SK-N-SH treated with all-trans-retinoic acid at 6 μM for 48 hours (cell line): ENCODE measurements around the gene NAA20.

ENCODE experiments used
- ATAC-seq: fragments of 200-7000 bp; cut with Tn5 transposase; 3 replicates; pipeline ENCODE4 v1.9.1; 2020; ENCODE audit warnings: mild to moderate bottlenecking, moderate library complexity
- ARNTL ChIP-seq: fragments of 450-650 bp; formaldehyde crosslinking; IDR thresholded peaks from 2 replicates; pipeline ENCODE4 v1.5.0; 2020; ENCODE audit warnings: low read depth, mild to moderate bottlenecking, moderate library complexity, borderline replicate concordance
- BACH2 ChIP-seq: fragments of 250-450 bp; sonication (Bioruptor Pico); IDR thresholded peaks from 2 replicates; pipeline ENCODE4 v1.9.0; 2021; ENCODE audit warnings: mild to moderate bottlenecking, borderline replicate concordance
- CREB5 ChIP-seq: fragments of 250-450 bp; sonication (Bioruptor Pico); IDR thresholded peaks from 2 replicates; pipeline ENCODE4 v1.5.1; 2020; ENCODE audit warnings: low read depth, mild to moderate bottlenecking, moderate library complexity
- CSDC2 ChIP-seq: fragments of 250-450 bp; sonication (Bioruptor Pico); IDR thresholded peaks from 2 replicates; pipeline ENCODE4 v1.5.0; 2020; ENCODE audit warnings: mild to moderate bottlenecking, moderate library complexity
- CSRNP3 ChIP-seq: fragments of 250-450 bp; sonication (Bioruptor Pico); IDR thresholded peaks from 2 replicates; pipeline ENCODE4 v1.5.1; 2021; ENCODE audit warnings: mild to moderate bottlenecking, moderate library complexity
- ESRRG ChIP-seq: fragments of 250-450 bp; sonication (Bioruptor Pico); IDR thresholded peaks from 2 replicates; pipeline ENCODE4 v1.6.1; 2021; ENCODE audit warnings: mild to moderate bottlenecking
- GLIS3 ChIP-seq: fragments of 250-450 bp; sonication (Bioruptor Pico); IDR thresholded peaks from 2 replicates; pipeline ENCODE4 v1.5.0; 2020; ENCODE audit warnings: mild to moderate bottlenecking, moderate library complexity
- ISL1 ChIP-seq: fragments of 250-450 bp; sonication (Bioruptor Pico); IDR thresholded peaks from 2 replicates; pipeline ENCODE4 v2.1.2; 2022; ENCODE audit warnings: mild to moderate bottlenecking, moderate library complexity
- OSR1 ChIP-seq: fragments of 250-450 bp; sonication (Bioruptor Pico); IDR thresholded peaks from 2 replicates; pipeline ENCODE4 v1.8.0; 2022; ENCODE audit warnings: moderate library complexity, mild to moderate bottlenecking, inconsistent platforms
- PATZ1 ChIP-seq: fragments of 250-450 bp; sonication (Bioruptor Pico); IDR thresholded peaks from 2 replicates; pipeline ENCODE4 v1.8.0; 2020; ENCODE audit warnings: mild to moderate bottlenecking, moderate library complexity, borderline replicate concordance
- POU6F1 ChIP-seq: fragments of 250-450 bp; sonication (Bioruptor Pico); IDR thresholded peaks from 2 replicates; pipeline ENCODE4 v1.8.0; 2021; ENCODE audit warnings: low read depth, mild to moderate bottlenecking, moderate library complexity, borderline replicate concordance
- PPARA ChIP-seq: fragments of 250-450 bp; sonication (Bioruptor Pico); IDR thresholded peaks from 2 replicates; pipeline ENCODE4 v1.5.0; 2020; ENCODE audit warnings: mild to moderate bottlenecking, borderline replicate concordance
- SNAI2 ChIP-seq: fragments of 250-450 bp; sonication (Bioruptor Pico); IDR thresholded peaks from 2 replicates; pipeline ENCODE4 v1.5.0; 2020; ENCODE audit warnings: mild to moderate bottlenecking, moderate library complexity
- TOX ChIP-seq: fragments of 250-450 bp; sonication (Bioruptor Pico); IDR thresholded peaks from 2 replicates; pipeline ENCODE4 v1.8.0; 2021; ENCODE audit warnings: mild to moderate bottlenecking, moderate library complexity, borderline replicate concordance
- TSHZ2 ChIP-seq: fragments of 250-450 bp; sonication (Bioruptor Pico); IDR thresholded peaks from 2 replicates; pipeline ENCODE4 v1.5.0; 2020; ENCODE audit warnings: mild to moderate bottlenecking, moderate library complexity
- ZC3H10 ChIP-seq: fragments of 250-450 bp; sonication (Bioruptor Pico); IDR thresholded peaks from 2 replicates; pipeline ENCODE4 v1.5.1; 2021; ENCODE audit warnings: mild to moderate bottlenecking, moderate library complexity
- ZFP3 ChIP-seq: fragments of 250-450 bp; sonication (Bioruptor Pico); IDR thresholded peaks from 2 replicates; pipeline ENCODE4 v1.5.0; 2020; ENCODE audit warnings: mild to moderate bottlenecking, moderate library complexity
- ZFP30 ChIP-seq: fragments of 450-650 bp; formaldehyde crosslinking; IDR thresholded peaks from 2 replicates; pipeline ENCODE4 v1.5.0; 2022; ENCODE audit warnings: mild to moderate bottlenecking, moderate library complexity
- ZNF565 ChIP-seq: fragments of 450-650 bp; formaldehyde crosslinking; conservative IDR thresholded peaks from 2 replicates; pipeline ENCODE4 v1.5.0; 2020; ENCODE audit warnings: low read depth, mild to moderate bottlenecking, moderate library complexity
- ZNF70 ChIP-seq: fragments of 450-650 bp; formaldehyde crosslinking; IDR thresholded peaks from 2 replicates; pipeline ENCODE4 v1.5.0; 2020; ENCODE audit warnings: mild to moderate bottlenecking, moderate library complexity
- ZNF8 ChIP-seq: fragments of 450-650 bp; formaldehyde crosslinking; IDR thresholded peaks from 2 replicates; pipeline ENCODE4 v1.5.0; 2020; ENCODE audit warnings: mild to moderate bottlenecking, moderate library complexity

Gene NAA20

GRCh38 chr20:20063941-20064702 lies 47.0 kb downstream of the NAA20 start:
- ATAC-seq, result peak; percentile 60
- no peak for TF ChIP-seq BACH2 (CRISPR knock-in tag)
- no peak for TF ChIP-seq CSDC2 (CRISPR knock-in tag)
- no peak for TF ChIP-seq ZC3H10 (CRISPR knock-in tag)
- no peak for TF ChIP-seq POU6F1 (CRISPR knock-in tag)
- no peak for TF ChIP-seq ZFP3 (CRISPR knock-in tag)
- no peak for TF ChIP-seq CSRNP3 (CRISPR knock-in tag)
- TF ChIP-seq ZNF565 (CRISPR knock-in tag), result no peak
- TF ChIP-seq TOX, result no peak
- no peak for TF ChIP-seq CREB5 (CRISPR knock-in tag)
- no peak for TF ChIP-seq ZNF70 (CRISPR knock-in tag)
- TF ChIP-seq SNAI2, result no peak
- TF ChIP-seq GLIS3 (CRISPR knock-in tag), result no peak
- TF ChIP-seq ESRRG, result no peak
- TF ChIP-seq ARNTL, result no peak

- no peak for TF ChIP-seq TSHZ2 (CRISPR knock-in tag)
- no peak for TF ChIP-seq PPARA (CRISPR knock-in tag)
- no peak for TF ChIP-seq ZFP30 (CRISPR knock-in tag)
- no peak for TF ChIP-seq CREB5 (CRISPR knock-in tag)
- no peak for TF ChIP-seq POU6F1 (CRISPR knock-in tag)
- TF ChIP-seq PATZ1 (CRISPR knock-in tag), result no peak
- no peak for TF ChIP-seq ZNF70 (CRISPR knock-in tag)
- TF ChIP-seq ARNTL, result no peak
- TF ChIP-seq ISL1, result no peak
- no peak for TF ChIP-seq ESRRG
- no peak for TF ChIP-seq ZFP3 (CRISPR knock-in tag)
- TF ChIP-seq OSR1 (CRISPR knock-in tag), result no peak
- no peak for TF ChIP-seq ZNF8 (CRISPR knock-in tag)
- no peak for TF ChIP-seq CSRNP3 (CRISPR knock-in tag)
- no peak for TF ChIP-seq ZC3H10 (CRISPR knock-in tag)
- no peak for ATAC-seq
These were observed 48.2 kb downstream of the NAA20 start for GRCh38 chr20:20065361-20065760.
